Activated CD4-positive, alpha-beta memory T cell treated with anti-CD3 and anti-CD28 coated beads for 36 hours (primary cell): ENCODE data around the gene PHIP. TPM values are rescaled to one million over a fixed set of nuclear protein-coding genes. Genes with fewer than 3 reads are reported as not detected.

Experiments
- CTCF ChIA-PET: fragments of 350-600 bp; sonication (Branson Sonifier 250); formaldehyde crosslinking; loops from one replicate; lab custom pipeline; 2021; ENCODE audit warnings: antibody characterized with exemption, inconsistent platforms; lab: Charles Lee
- POLR2A ChIA-PET: fragments of 350-600 bp; sonication (Branson Sonifier 250); formaldehyde crosslinking; loops from one replicate; lab custom pipeline; 2021; ENCODE audit warnings: antibody characterized with exemption; lab: Charles Lee
- DNase-seq: peaks from one replicate; pipeline ENCODE4 v3.0.0-alpha.2; 2020
- H3K27ac Mint-ChIP-seq: one replicate; pipeline ENCODE4 v1.8.0; 2021; ENCODE audit warnings: mixed read lengths
- H3K27me3 Mint-ChIP-seq: one replicate; pipeline ENCODE4 v1.8.0; 2021; ENCODE audit warnings: mixed read lengths
- H3K36me3 Mint-ChIP-seq: one replicate; pipeline ENCODE4 v1.8.0; 2021; ENCODE audit warnings: mixed read lengths
- H3K4me1 Mint-ChIP-seq: one replicate; pipeline ENCODE4 v1.8.0; 2021; ENCODE audit warnings: low read depth, mixed read lengths
- H3K4me3 Mint-ChIP-seq: one replicate; pipeline ENCODE4 v1.8.0; 2021; ENCODE audit warnings: mild to moderate bottlenecking, mixed read lengths
- H3K9me3 Mint-ChIP-seq: one replicate; pipeline ENCODE4 v1.8.0; 2021; ENCODE audit warnings: mixed read lengths
- intact Hi-C: fragments of 100-400 bp; cut with micrococcal nuclease; formaldehyde crosslinking; loops from one replicate; pipeline ENCODE4 v1.15.1; 2023
- total RNA-seq, 2 experiments: library from RNA; stranded (reverse); gene quantifications; one replicate each; pipeline ENCODE4 v1.2.3, GENCODE V29; 2021

The PHIP gene
- total RNA-seq, 2 experiments from 2014 or later: 25.5 to 27.9 TPM

GRCh38 chr6:79066330-79066729 lies 11.7 kb downstream of the PHIP start:
- ChIA-PET POLR2A (no interaction called here), CTCF (no interaction called here)
- Mint-ChIP-seq H3K4me1 (peaks cover 24% of the 10 kb centered on the region), H3K27ac (no peak overlapping the region), H3K4me3 (no peak overlapping the region), H3K27me3 (no peaks in the 10 kb centered on the region), H3K36me3 (peaks cover 8% of the 10 kb centered on the region), H3K9me3 (no peaks in the 10 kb centered on the region)
- DNase-seq: no peak
- intact Hi-C loops: no loop called here

- ChIA-PET CTCF (no interaction called here), POLR2A (no interaction called here)
- Mint-ChIP-seq H3K4me3 (no peak overlapping the region), H3K36me3 (peaks cover 5% of the 10 kb centered on the region), H3K9me3 (no peaks in the 10 kb centered on the region), H3K27ac (no peak overlapping the region), H3K4me1 (peaks cover 15% of the 10 kb centered on the region), H3K27me3 (no peaks in the 10 kb centered on the region)
- DNase-seq: no peak
- intact Hi-C loops: no loop called here
Measured at GRCh38 chr6:79065232-79065631, 12.8 kb downstream of the PHIP start.

- no peaks in the 10 kb centered on the region for H3K9me3 Mint-ChIP-seq
- intact Hi-C loops: no loop called here
- POLR2A ChIA-PET: no interaction called here
Measured at GRCh38 chr6:79064635-79065034, 13.4 kb downstream of the PHIP start.

DNA sequence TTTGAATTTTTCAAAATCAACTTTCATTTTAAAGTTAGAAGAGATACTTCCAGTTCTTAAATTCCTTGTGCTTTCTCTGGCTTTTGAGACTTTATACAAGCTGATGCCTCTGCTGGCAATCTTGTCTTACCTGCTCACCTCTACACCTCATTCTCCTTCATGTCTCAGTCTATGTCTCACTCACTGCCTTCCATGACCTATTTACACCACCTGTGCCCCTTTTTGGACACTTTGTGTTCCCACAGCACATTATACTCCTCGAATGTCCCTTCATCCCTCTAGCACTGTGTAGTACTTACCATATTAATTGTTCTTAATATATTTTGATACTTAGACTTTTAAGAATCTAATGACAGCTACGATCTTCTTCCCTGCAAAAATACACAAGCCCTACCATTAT lies 15.3 kb downstream of the PHIP start:
- CTCF ChIA-PET: no interaction called here
- H3K4me3 Mint-ChIP-seq: no peak overlapping the region
- H3K36me3 Mint-ChIP-seq: peaks cover 17% of the 10 kb centered on the region
- DNase-seq: no peak
- intact Hi-C loops: no loop called here
- POLR2A ChIA-PET: interaction anchor here (0.6 kb wide), 1 partner anchor 10 kb away, joined by 4 read pairs; no protein-coding TSS in a partner anchor
- peaks cover 12% of the 10 kb centered on the region for H3K4me1 Mint-ChIP-seq
- H3K27ac Mint-ChIP-seq: no peak overlapping the region
- no peaks in the 10 kb centered on the region for H3K9me3 Mint-ChIP-seq
- H3K27me3 Mint-ChIP-seq: no peaks in the 10 kb centered on the region

More at GRCh38 chr6:79064635-79065034, 13.4 kb downstream of the PHIP start:
- Mint-ChIP-seq H3K36me3 (peaks cover 9% of the 10 kb centered on the region), H3K27me3 (no peaks in the 10 kb centered on the region), H3K4me3 (no peak overlapping the region), H3K27ac (no peak overlapping the region), H3K4me1 (peaks cover 13% of the 10 kb centered on the region)
- no peak for DNase-seq
- CTCF ChIA-PET: no interaction called here

DNA sequence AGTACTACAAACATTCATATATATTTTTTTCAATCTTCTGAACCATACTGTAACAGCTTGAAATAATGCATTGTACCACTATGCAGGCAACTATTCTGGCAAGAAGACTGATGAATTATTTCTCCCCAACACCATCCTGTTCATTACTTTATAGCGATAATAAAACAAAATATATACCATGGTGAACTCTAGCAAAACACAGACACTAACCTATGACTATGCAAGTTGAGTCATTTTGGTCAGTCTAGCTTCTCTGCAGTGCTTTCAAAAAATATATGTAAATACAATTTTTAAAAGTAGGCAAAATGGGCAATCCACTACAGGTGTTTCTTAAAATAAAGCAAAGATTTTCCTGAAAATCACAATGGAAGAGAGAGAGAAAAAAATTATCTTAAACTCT lies 20.3 kb downstream of the PHIP start:
- intact Hi-C loops: no loop called here
- Mint-ChIP-seq H3K4me3 (no peak overlapping the region), H3K27ac (no peak overlapping the region), H3K9me3 (peaks cover 1% of the 10 kb centered on the region), H3K4me1 (peaks cover 10% of the 10 kb centered on the region), H3K36me3 (peaks cover 40% of the 10 kb centered on the region), H3K27me3 (no peaks in the 10 kb centered on the region)
- POLR2A ChIA-PET: no interaction called here
- no peak for DNase-seq
- CTCF ChIA-PET: no interaction called here

GRCh38 chr6:79056226-79056625 lies 21.8 kb downstream of the PHIP start:
- DNase-seq: no peak
- H3K4me3 Mint-ChIP-seq: no peak overlapping the region
- intact Hi-C loops: no loop called here
- H3K27ac Mint-ChIP-seq: no peak overlapping the region
- peaks cover 50% of the 10 kb centered on the region for H3K36me3 Mint-ChIP-seq
- POLR2A ChIA-PET: no interaction called here
- CTCF ChIA-PET: no interaction called here
- no peaks in the 10 kb centered on the region for H3K27me3 Mint-ChIP-seq
- H3K9me3 Mint-ChIP-seq: peaks cover 7% of the 10 kb centered on the region
- H3K4me1 Mint-ChIP-seq: peaks cover 12% of the 10 kb centered on the region

GRCh38 chr6:79048611-79049010 lies 29.4 kb downstream of the PHIP start:
- no peak overlapping the region for H3K4me3 Mint-ChIP-seq
- peaks cover 23% of the 10 kb centered on the region for H3K36me3 Mint-ChIP-seq
- CTCF ChIA-PET: interaction anchor here (1.1 to 1.7 kb wide), 3 partner anchors 13 to 29 kb away, joined by 3 to 5 read pairs (median 3); partner anchors contain the start of gene PHIP
- H3K27me3 Mint-ChIP-seq: no peaks in the 10 kb centered on the region
- peaks cover 28% of the 10 kb centered on the region for H3K4me1 Mint-ChIP-seq
- intact Hi-C loops: no loop called here
- no peak overlapping the region for H3K27ac Mint-ChIP-seq
- DNase-seq: no peak
- peaks cover 7% of the 10 kb centered on the region for H3K9me3 Mint-ChIP-seq
- POLR2A ChIA-PET: no interaction called here

DNA sequence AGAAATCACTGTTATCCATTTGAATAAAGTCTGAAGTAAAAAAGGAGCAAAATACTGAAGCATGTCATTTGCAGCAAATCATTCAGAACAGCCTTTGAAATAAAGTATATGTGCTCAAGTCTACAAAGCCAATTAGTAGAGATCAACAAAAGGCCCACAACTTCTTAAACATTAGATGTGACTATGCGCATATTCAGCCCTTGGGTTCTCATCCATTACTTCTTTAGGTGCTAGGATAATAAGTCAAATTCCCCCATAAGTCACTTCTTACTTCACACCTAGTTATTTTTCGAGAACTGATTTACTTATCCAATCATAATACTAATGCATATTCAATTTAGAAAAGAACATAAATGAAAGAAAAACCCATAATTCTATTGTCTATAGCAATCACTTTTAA lies 31.0 kb downstream of the PHIP start:
- Mint-ChIP-seq H3K27ac (no peak overlapping the region), H3K27me3 (no peaks in the 10 kb centered on the region), H3K9me3 (peaks cover 2% of the 10 kb centered on the region), H3K4me1 (peaks cover 35% of the 10 kb centered on the region), H3K36me3 (peaks cover 12% of the 10 kb centered on the region), H3K4me3 (no peak overlapping the region)
- CTCF ChIA-PET: no interaction called here
- POLR2A ChIA-PET: no interaction called here
- no peak for DNase-seq
- intact Hi-C loops: no loop called here

DNA sequence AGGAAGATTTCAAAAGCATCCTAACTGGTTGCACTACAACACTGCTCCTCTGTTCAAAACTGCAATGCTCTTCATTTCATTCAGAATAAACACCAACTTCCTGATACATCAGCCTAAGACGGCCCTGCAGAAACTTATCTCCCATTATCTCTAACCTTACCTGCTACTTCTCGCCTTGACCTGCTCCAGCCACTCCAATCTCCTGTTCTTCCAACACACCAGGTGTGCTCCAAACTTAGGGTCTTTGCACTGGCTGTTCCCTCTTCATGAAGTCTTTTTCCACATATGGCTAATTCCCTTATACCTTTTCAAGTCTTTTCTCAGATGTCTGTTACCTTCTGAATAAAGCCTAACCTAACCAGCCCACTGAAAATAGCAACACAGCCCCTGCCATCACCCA lies 32.1 kb downstream of the PHIP start:
- Mint-ChIP-seq H3K9me3 (no peaks in the 10 kb centered on the region), H3K4me3 (no peak overlapping the region), H3K27me3 (no peaks in the 10 kb centered on the region), H3K4me1 (peaks cover 42% of the 10 kb centered on the region), H3K36me3 (peaks cover 12% of the 10 kb centered on the region), H3K27ac (no peak overlapping the region)
- ChIA-PET CTCF (no interaction called here), POLR2A (no interaction called here)
- no peak for DNase-seq
- intact Hi-C loops: no loop called here

DNA sequence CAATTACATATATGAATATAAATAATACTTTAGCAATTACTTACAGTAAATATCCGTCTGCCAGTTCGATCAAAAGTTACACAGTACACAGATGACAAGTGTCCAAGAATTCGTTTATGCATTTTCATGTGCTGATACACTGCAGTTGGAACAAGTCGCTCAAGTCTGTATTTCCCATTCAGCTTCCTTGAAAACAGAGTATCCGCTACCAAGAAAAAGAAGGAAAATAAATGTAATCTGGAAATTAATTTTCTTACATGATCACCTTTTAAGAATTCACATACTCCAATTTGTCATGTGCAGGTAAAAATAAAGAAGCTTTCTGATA lies 35.3 kb downstream of the PHIP start:
- no peak for DNase-seq
- Mint-ChIP-seq H3K4me3 (no peak overlapping the region), H3K9me3 (no peaks in the 10 kb centered on the region), H3K27ac (no peak overlapping the region), H3K4me1 (peaks cover 58% of the 10 kb centered on the region), H3K27me3 (no peaks in the 10 kb centered on the region), H3K36me3 (peaks cover 30% of the 10 kb centered on the region)
- CTCF ChIA-PET: no interaction called here
- intact Hi-C loops: loop anchor here (1.0 kb wide), 1 partner anchor 29 kb away; no protein-coding TSS in a partner anchor
- POLR2A ChIA-PET: no interaction called here

- intact Hi-C loops: loop anchor here (1.0 kb wide), 1 partner anchor 29 kb away; no protein-coding TSS in a partner anchor
- Mint-ChIP-seq H3K36me3 (peaks cover 34% of the 10 kb centered on the region), H3K4me1 (peaks cover 62% of the 10 kb centered on the region), H3K9me3 (no peaks in the 10 kb centered on the region), H3K27me3 (no peaks in the 10 kb centered on the region), H3K4me3 (no peak overlapping the region), H3K27ac (no peak overlapping the region)
- CTCF ChIA-PET: no interaction called here
- no peak for DNase-seq
- POLR2A ChIA-PET: no interaction called here
Measured at GRCh38 chr6:79042088-79042798, 35.8 kb downstream of the PHIP start.

GRCh38 chr6:79040083-79040482 lies 38.0 kb downstream of the PHIP start:
- POLR2A ChIA-PET: interaction anchor here (1.3 kb wide), 2 partner anchors 18 to 36 kb away, joined by 3 to 6 read pairs; no protein-coding TSS in a partner anchor
- Mint-ChIP-seq H3K4me3 (no peak overlapping the region), H3K27me3 (no peaks in the 10 kb centered on the region), H3K9me3 (no peaks in the 10 kb centered on the region), H3K36me3 (peaks cover 43% of the 10 kb centered on the region), H3K4me1 (peaks cover 66% of the 10 kb centered on the region), H3K27ac (no peak overlapping the region)
- CTCF ChIA-PET: no interaction called here
- DNase-seq: no peak
- intact Hi-C loops: loop anchor here (1.0 kb wide), 2 partner anchors 36 to 295 kb away; no protein-coding TSS in a partner anchor

- peaks cover 70% of the 10 kb centered on the region for H3K4me1 Mint-ChIP-seq
- H3K36me3 Mint-ChIP-seq: peaks cover 44% of the 10 kb centered on the region
- ChIA-PET POLR2A (no interaction called here), CTCF (no interaction called here)
- DNase-seq: no peak
- intact Hi-C loops: no loop called here
- no peaks in the 10 kb centered on the region for H3K9me3 Mint-ChIP-seq
- H3K27ac Mint-ChIP-seq: no peak overlapping the region
- no peak overlapping the region for H3K4me3 Mint-ChIP-seq
- H3K27me3 Mint-ChIP-seq: no peaks in the 10 kb centered on the region
Measured at GRCh38 chr6:79038061-79038460, 40.0 kb downstream of the PHIP start.
